ENCODE measurements around the gene KIF26A. TPM values are rescaled to one million over a fixed set of nuclear protein-coding genes. Genes with fewer than 3 reads are reported as not detected.

The KIF26A gene
- total RNA-seq, 3 donors from 2014 or later, result 1.4 to 4.6 (median 2.2) TPM

GRCh38 chr14:104184506-104184905, 46.1 kb downstream of the KIF26A start:
- no peaks in the 10 kb centered on the region for H3K4me1 ChIP-seq
- intact Hi-C loops (cut with DNase I; ENCODE audit: low total_unique reads), result no loop called here
- H3K36me3 ChIP-seq, result no peaks in the 10 kb centered on the region
- H3K27me3 ChIP-seq, result peaks cover 0 to 62% of the 10 kb centered on the region in 2 donors
- DNase-seq (ENCODE audit: low spot score in 2 of 2), result no peak
- H3K9me3 ChIP-seq, result no peaks in the 10 kb centered on the region
- TF ChIP-seq POLR2A (IDR thresholded peaks at IDR 0.05) (no peak), POLR2AphosphoS5 (IDR thresholded peaks at IDR 0.05) (no peak), CTCF (IDR thresholded peaks at IDR 0.05) (no peak)
- H3K4me3 ChIP-seq, result no peak overlapping the region
- H3K27ac ChIP-seq, result no peak overlapping the region

GRCh38 chr14:104184911-104185499, 46.6 kb downstream of the KIF26A start:
- no peak for DNase-seq (ENCODE audit: low spot score in 2 of 2)
- H3K36me3 ChIP-seq, result no peaks in the 10 kb centered on the region
- peaks cover 0 to 64% of the 10 kb centered on the region in 2 donors for H3K27me3 ChIP-seq
- no peaks in the 10 kb centered on the region for H3K9me3 ChIP-seq
- H3K27ac ChIP-seq, result no peak overlapping the region
- intact Hi-C loops (cut with DNase I; ENCODE audit: low total_unique reads), result no loop called here
- H3K4me1 ChIP-seq, result no peaks in the 10 kb centered on the region
- no peak for TF ChIP-seq CTCF (IDR thresholded peaks at IDR 0.05)
- no peak for TF ChIP-seq POLR2A (IDR thresholded peaks at IDR 0.05)
- no peak for TF ChIP-seq POLR2AphosphoS5 (IDR thresholded peaks at IDR 0.05)
- no peak overlapping the region for H3K4me3 ChIP-seq

- TF ChIP-seq POLR2AphosphoS5 (IDR thresholded peaks at IDR 0.05) (no peak), CTCF (IDR thresholded peaks at IDR 0.05) (no peak), POLR2A (IDR thresholded peaks at IDR 0.05) (no peak)
- intact Hi-C loops (cut with DNase I; ENCODE audit: low total_unique reads), result no loop called here
These were observed 47.6 kb downstream of the KIF26A start for GRCh38 chr14:104185916-104186495.

GRCh38 chr14:104186575-104186974, 48.2 kb downstream of the KIF26A start:
- DNase-seq (ENCODE audit: low spot score in 2 of 2), result no peak
- H3K36me3 ChIP-seq, result no peaks in the 10 kb centered on the region
- no peaks in the 10 kb centered on the region for H3K4me1 ChIP-seq
- no peak overlapping the region for H3K4me3 ChIP-seq
- H3K27me3 ChIP-seq, result peaks cover 0 to 65% of the 10 kb centered on the region in 2 donors
- H3K27ac ChIP-seq, result no peak overlapping the region
- TF ChIP-seq CTCF (IDR thresholded peaks at IDR 0.05), result no peak
- intact Hi-C loops (cut with DNase I; ENCODE audit: low total_unique reads), result no loop called here
- no peaks in the 10 kb centered on the region for H3K9me3 ChIP-seq

More at GRCh38 chr14:104185916-104186495, 47.6 kb downstream of the KIF26A start:
- Histone ChIP-seq H3K4me3 (no peak overlapping the region), H3K36me3 (no peaks in the 10 kb centered on the region), H3K9me3 (no peaks in the 10 kb centered on the region), H3K27ac (no peak overlapping the region), H3K27me3 (peaks cover 0 to 64% of the 10 kb centered on the region in 2 donors), H3K4me1 (no peaks in the 10 kb centered on the region)
- no peak for DNase-seq (ENCODE audit: low spot score in 2 of 2)

GRCh38 chr14:104187121-104187889, 48.9 kb downstream of the KIF26A start:
- TF ChIP-seq POLR2AphosphoS5 (IDR thresholded peaks at IDR 0.05), result no peak

More at GRCh38 chr14:104187121-104187889, 48.9 kb downstream of the KIF26A start:
- Histone ChIP-seq H3K36me3 (no peaks in the 10 kb centered on the region), H3K27ac (no peak overlapping the region), H3K9me3 (no peaks in the 10 kb centered on the region), H3K4me1 (no peaks in the 10 kb centered on the region), H3K27me3 (peaks cover 0 to 63% of the 10 kb centered on the region in 2 donors), H3K4me3 (no peak overlapping the region)
- intact Hi-C loops (cut with DNase I; ENCODE audit: low total_unique reads), result no loop called here
- no peak for DNase-seq (ENCODE audit: low spot score in 2 of 2)

Data from breast epithelium (tissue), 4 donors.